K562 (cell line): ENCODE data around the gene MYBPH. TPM values are rescaled to one million over a fixed set of nuclear protein-coding genes. Genes with fewer than 3 reads are reported as not detected.
A peak's percentile ranks its signal among the peaks of the same experiment; 100 is the strongest.

Source experiments
- ATAC-seq: fragments of 200-7000 bp; cut with Tn5 transposase; 3 replicates; pipeline ENCODE4 v1.9.1; 2020; ENCODE audit warnings: moderate library complexity
- BruUV-seq: library from RNA; stranded (reverse); fragments of 400-500 nt; replicated peaks from 2 replicates; lab custom pipeline; 2021; lab: Mats Ljungman, UMichigan
- CTCF ChIA-PET: fragments of 300-600 bp; formaldehyde crosslinking; extraction: SDS; loops from one replicate; lab custom pipeline; 2021; ENCODE audit warnings: low intra/inter-chr PET ratio; lab: Yijun Ruan, JAX
- POLR2A ChIA-PET: fragments of 300-600, 350-650 bp; sonication (Branson Sonifier 250); formaldehyde crosslinking; extraction: SDS; loops from one replicate; lab custom pipeline; 2021; ENCODE audit warnings: antibody characterized with exemption, inconsistent platforms; lab: Yijun Ruan, JAX
- DNase-seq, 4 experiments: peaks; one replicate each; pipeline versions ENCODE4 v3.0.0 to v3.0.0-alpha.2; 2011 to 2018; ENCODE audit warnings: low spot score in 3 of 4, mixed read lengths in 3 of 4; ENCODE audit errors: extremely low read depth in 1 of 4
- FAIRE-seq: peaks from 2 replicates; lab custom pipeline; 2011; peaks lifted over from hg19 to GRCh38; lab: Jason Lieb, UNC
- H2AFZ ChIP-seq: 2 replicates; pipeline ENCODE4 v1.6.0; 2011; ENCODE audit warnings: low read depth, low read length, control low read depth, inconsistent platforms
- H3K27ac ChIP-seq: fragments of 200-600 bp; 3 replicates; pipeline ENCODE4 v1.8.0; 2011; ENCODE audit warnings: low read depth, mild to moderate bottlenecking, control low read depth, inconsistent platforms, low read length, moderate library complexity, mixed read lengths; ENCODE audit errors: extremely low read depth
- H3K27me3 ChIP-seq, 2 experiments: fragments of 300-600 bp in 1 of 2; 2 replicates in 1 of 2; 3 replicates in 1 of 2; pipeline versions ENCODE4 v1.6.0 to v1.8.0; 2011; ENCODE audit warnings: inconsistent platforms in 2 of 2, low read length in 2 of 2, mild to moderate bottlenecking in 1 of 2, mixed read lengths in 1 of 2, moderate library complexity in 1 of 2; ENCODE audit not compliant: control insufficient read depth in 2 of 2, insufficient read depth in 2 of 2
- H3K36me3 ChIP-seq: fragments of 300-600 bp; 3 replicates; pipeline ENCODE4 v1.8.0; 2011; ENCODE audit warnings: mild to moderate bottlenecking, low read length, inconsistent platforms; ENCODE audit not compliant: control insufficient read depth, insufficient read depth
- H3K4me1 ChIP-seq, 2 experiments: fragments of 200-600 bp in 1 of 2; replicated peaks in 1 of 2; 2 replicates in 1 of 2; 3 replicates in 1 of 2; pipeline versions ENCODE4 v1.5.1 to v1.8.0; 2011; ENCODE audit warnings: inconsistent platforms in 2 of 2, low read length in 2 of 2, mild to moderate bottlenecking in 1 of 2, mixed read lengths in 1 of 2, moderate library complexity in 1 of 2; ENCODE audit not compliant: control insufficient read depth in 2 of 2, insufficient read depth in 2 of 2
- H3K4me2 ChIP-seq: 2 replicates; pipeline ENCODE4 v1.6.1; 2011; ENCODE audit warnings: low read length, control low read depth, inconsistent platforms, mixed read lengths; ENCODE audit not compliant: insufficient read depth
- H3K4me3 ChIP-seq: fragments of 200-600 bp; sonication (generic), shearing (Covaris generic); 2 replicates; pipeline ENCODE4 v1.5.1; 2016; ENCODE audit warnings: control low read depth, inconsistent platforms
- H3K79me2 ChIP-seq: fragments of 200-600 bp; 3 replicates; pipeline ENCODE4 v1.8.0; 2011; ENCODE audit warnings: low read length, inconsistent platforms; ENCODE audit not compliant: control insufficient read depth, insufficient read depth
- H3K9ac ChIP-seq, 2 experiments: 2 replicates each; pipeline versions ENCODE4 v1.6.0 to v1.6.1; 2011; ENCODE audit warnings: low read depth in 2 of 2, low read length in 2 of 2, control low read depth in 1 of 2, inconsistent platforms in 1 of 2, mild to moderate bottlenecking in 1 of 2, mixed read lengths in 1 of 2; ENCODE audit not compliant: insufficient read depth in 1 of 2
- H3K9me1 ChIP-seq: one replicate; pipeline ENCODE4 v1.6.0; 2011; ENCODE audit warnings: inconsistent platforms, mild to moderate bottlenecking, low read length, moderate library complexity; ENCODE audit not compliant: control insufficient read depth, insufficient read depth
- H3K9me3 ChIP-seq: replicated peaks from 2 replicates; pipeline ENCODE4 v1.5.1; 2011; ENCODE audit warnings: low read depth, low read length, inconsistent platforms; ENCODE audit not compliant: control insufficient read depth, insufficient read depth
- H4K20me1 ChIP-seq: replicated peaks from 2 replicates; pipeline ENCODE4 v1.6.1; 2011; ENCODE audit warnings: low read length, inconsistent platforms, mixed read lengths; ENCODE audit not compliant: control insufficient read depth, insufficient read depth
- BHLHE40 ChIP-seq: IDR thresholded peaks from 2 replicates; pipeline ENCODE4 v1.6.1; 2011; ENCODE audit warnings: low read length, improper control_type of control experiment
- MTA3 ChIP-seq: fragments of 450-650 bp; formaldehyde crosslinking; IDR thresholded peaks from 2 replicates; pipeline ENCODE4 v1.6.1; 2017; ENCODE audit warnings: mild to moderate bottlenecking, borderline replicate concordance
- NFIX ChIP-seq: fragments of 250-450 bp; sonication (Bioruptor Pico); IDR thresholded peaks from 2 replicates; pipeline ENCODE4 v1.4.0; 2020; ENCODE audit warnings: low read depth, mild to moderate bottlenecking, moderate library complexity
- PKNOX1 ChIP-seq: fragments of 450-650 bp; IDR thresholded peaks from 2 replicates; pipeline ENCODE4 v1.6.1; 2016
- SMAD2 ChIP-seq: fragments of 150-350 bp; IDR thresholded peaks from 2 replicates; pipeline ENCODE4 v1.6.1; 2014; ENCODE audit warnings: low read depth, mild to moderate bottlenecking, low read length
- TBP ChIP-seq: optimal IDR thresholded peaks from 2 replicates; pipeline ENCODE3; 2011; ENCODE audit warnings: low read depth, low read length, improper control_type of control experiment
- WGBS: fragments of 100-300 bp; shearing (Covaris generic); methylation state at CpG from one replicate; pipeline ENCODE4 v1.1.6; 2016; ENCODE audit warnings: low coverage, mixed read lengths; ENCODE audit not compliant: insufficient coverage; ENCODE audit errors: missing lambda C conversion rate; 5-methylcytosine and 5-hydroxymethylcytosine counted together
- in situ Hi-C: fragments of 300-500 bp; cut with MboI; formaldehyde crosslinking; loops from 4 replicates; pipeline ENCODE4 v1.15.0; 2018; ENCODE audit warnings: inconsistent platforms, mixed read lengths
- intact Hi-C: fragments of 100-400 bp; cut with micrococcal nuclease; formaldehyde crosslinking; loops from 2 replicates; pipeline ENCODE4 v1.14.2; 2022
- polyA plus RNA-seq, 8 experiments: library from polyadenylated mRNA; depleted of rRNA in 4 of 8; stranded (reverse) in 5 of 8; unstranded in 3 of 8; fragments of >200 nt; fragmentation: Nextera tagmentation in 2 of 8; fragmentation: Illumina TruSeq in 1 of 8; extraction: Ambion mirVana in 2 of 8; extraction: Trizol in 1 of 8; gene quantifications; 2 replicates each; pipeline versions ENCODE4 v1.2.1 to v1.2.3, GENCODE V29; 2011 to 2014; ENCODE audit warnings: inconsistent platforms in 1 of 8, missing spikeins in 1 of 8
- total RNA-seq, 7 experiments: library from RNA; depleted of rRNA in 6 of 7; stranded (reverse); fragments of >200 nt in 6 of 7; fragmentation: Illumina TruSeq in 2 of 7; extraction: Trizol in 2 of 7; gene quantifications; 2 replicates each; pipeline versions ENCODE4 v1.2.1 to v1.2.3, GENCODE V29; 2011 to 2021; ENCODE audit warnings: low replicate concordance in 1 of 7

Gene MYBPH
- total and polyA plus RNA-seq, 9 of the 15 experiments (the other 6 are each of a cell fraction or from before 2014, with no cell fraction given), result 0.13 TPM; not detected in 8

DNA sequence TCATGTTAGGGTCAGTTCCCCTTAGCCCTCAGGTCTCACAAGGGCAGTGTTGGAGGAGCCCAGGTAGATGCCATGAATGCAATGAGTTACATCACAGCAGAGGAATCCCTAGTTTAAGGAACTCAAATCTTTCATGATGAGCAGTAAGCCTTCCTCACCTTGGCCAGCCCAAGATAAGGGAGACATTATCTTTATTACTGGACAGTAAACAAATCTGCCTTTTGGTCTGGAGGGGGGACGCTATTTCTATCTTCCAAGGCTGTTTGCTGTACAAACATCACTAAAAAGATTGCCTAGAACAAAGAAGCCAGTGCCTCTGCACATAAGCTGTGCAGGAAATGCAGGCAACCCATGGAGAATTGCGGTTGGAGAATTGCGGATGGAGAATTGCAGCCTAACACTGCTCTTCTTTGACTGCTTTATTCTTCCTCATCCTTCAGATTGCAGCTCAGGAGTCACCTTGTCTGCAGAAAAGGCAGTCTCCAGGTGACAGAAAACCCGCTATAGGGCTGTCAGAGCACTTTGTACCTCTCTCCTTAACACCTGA lies 13.1 kb upstream of the MYBPH start (continued):
- TF ChIP-seq TBP (no peak), SMAD2 (no peak), MTA3 (no peak), NFIX (CRISPR knock-in tag) (no peak)

DNA sequence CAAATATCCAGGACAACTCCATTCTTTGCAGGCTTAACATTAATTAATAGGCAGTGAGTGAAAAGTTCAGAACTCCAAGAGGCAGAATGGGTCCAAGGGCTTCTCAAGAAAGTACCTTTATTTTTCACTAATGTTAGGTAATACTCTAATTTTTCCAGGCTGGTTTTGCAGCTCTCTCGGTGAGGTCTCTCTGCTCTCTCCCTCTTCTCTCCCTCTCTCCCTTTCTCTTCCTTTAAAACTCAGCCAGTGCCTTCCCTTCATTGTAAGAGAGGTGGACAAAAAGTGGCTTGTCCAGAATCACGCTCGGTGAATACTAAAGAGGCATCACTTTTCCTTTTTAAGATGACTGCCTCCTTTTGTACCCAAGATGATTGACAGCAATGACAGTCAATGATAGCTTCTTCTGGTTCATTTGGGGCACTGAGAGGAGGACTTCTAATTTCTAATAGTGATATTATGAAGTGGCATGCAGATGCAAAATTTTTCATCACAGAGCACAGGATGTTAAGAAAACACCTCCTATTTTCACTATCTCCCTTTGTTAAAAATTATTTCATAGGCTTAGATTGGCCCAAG lies 12.2 kb upstream of the MYBPH start:
- TF ChIP-seq BHLHE40 (no peak), PKNOX1 (peak; percentile 86)
- TF ChIP-seq, all 486 proteins: peak for 1
- no TSS peak for BruUV-seq
- H3K4me2 ChIP-seq, result no peak overlapping the region
- no peaks in the 10 kb centered on the region for H3K4me1 ChIP-seq
- no peaks in the 10 kb centered on the region; the same call in none of the 2 replicates for H4K20me1 ChIP-seq
- WGBS, result 2% methylated on average over 3 of the region's 3 CpGs
- POLR2A ChIA-PET, result interaction anchor here (0.5 kb wide), 1 partner anchor 100 kb away, joined by 3 read pairs; no protein-coding TSS in a partner anchor
- no peaks in the 10 kb centered on the region for H3K79me2 ChIP-seq
- intact Hi-C loops, result no loop called here
- no peak overlapping the region for H3K4me3 ChIP-seq
- DNase-seq (no peak), ATAC-seq (no peak), FAIRE-seq (no peak)
- in situ Hi-C loops, result no loop called here
- no peaks in the 10 kb centered on the region for H3K9me1 ChIP-seq
- no peak overlapping the region for H2AFZ ChIP-seq
- H3K9me3 ChIP-seq, result no peaks in the 10 kb centered on the region
- no peaks in the 10 kb centered on the region for H3K36me3 ChIP-seq
- CTCF ChIA-PET, result no interaction called here
- H3K27ac ChIP-seq, result no peak overlapping the region
- H3K9ac ChIP-seq, result no peak overlapping the region
- peaks cover 20 to 42% of the 10 kb centered on the region in 2 experiments for H3K27me3 ChIP-seq
